A549 (cell line): Measurements from ENCODE around the gene SLC36A3. TPM values are rescaled to one million over a fixed set of nuclear protein-coding genes. Genes with fewer than 3 reads are reported as not detected.
A peak's percentile ranks its signal among the peaks of the same experiment; 100 is the strongest.

ENCODE experiments used
- ATAC-seq, 2 experiments: fragments of 200-7000 bp in 1 of 2; fragments of >200 bp in 1 of 2; cut with Nextera tagmentation in 1 of 2; cut with Tn5 transposase in 1 of 2; 3 replicates each; pipeline versions ENCODE4 v1.8.0 to v1.9.1; 2018 to 2020; ENCODE audit warnings: mild to moderate bottlenecking in 1 of 2, moderate library complexity in 1 of 2
- CTCF ChIA-PET: fragments of 300-600 bp; sonication (Branson Sonifier 250); formaldehyde crosslinking; extraction: SDS; loops from one replicate; lab custom pipeline; 2021; ENCODE audit warnings: antibody characterized with exemption, inconsistent platforms; lab: Yijun Ruan, JAX
- POLR2A ChIA-PET: fragments of 350-600 bp; formaldehyde crosslinking; extraction: SDS; loops from one replicate; lab custom pipeline; 2021; ENCODE audit warnings: antibody characterized with exemption, inconsistent platforms; lab: Yijun Ruan, JAX
- DNase-seq, 2 experiments: peaks; one replicate each; pipeline versions ENCODE4 v3.0.0 to v3.0.0-alpha.2; 2011 to 2016; ENCODE audit warnings: low read depth in 1 of 2, low spot score in 1 of 2
- FAIRE-seq: peaks from 2 replicates; lab custom pipeline; 2011; peaks lifted over from hg19 to GRCh38; lab: Jason Lieb, UNC
- H3K27ac ChIP-seq, 2 experiments: fragments of >200 bp; sonication (Bioruptor Twin); formaldehyde crosslinking; 3 replicates each; pipeline ENCODE4 v1.5.1; 2016 to 2017
- H3K4me1 ChIP-seq: fragments of >200 bp; sonication (Bioruptor Twin); formaldehyde crosslinking; 3 replicates; pipeline ENCODE4 v1.6.1; 2016
- H3K4me2 ChIP-seq: fragments of >200 bp; sonication (Bioruptor Twin); formaldehyde crosslinking; 3 replicates; pipeline ENCODE4 v1.6.1; 2016
- H3K4me3 ChIP-seq: fragments of >200 bp; sonication (Bioruptor Twin); formaldehyde crosslinking; 3 replicates; pipeline ENCODE4 v1.5.1; 2016
- H3K9me3 ChIP-seq: fragments of >200 bp; sonication (Bioruptor Twin); formaldehyde crosslinking; 3 replicates; pipeline ENCODE4 v1.6.1; 2016
- BHLHE40 ChIP-seq: IDR thresholded peaks from 2 replicates; pipeline ENCODE4 v1.6.1; 2012; ENCODE audit warnings: low read depth, low read length, inconsistent platforms
- CEBPB ChIP-seq, 2 experiments: fragments of >200 bp in 1 of 2; sonication (Bioruptor Twin) in 1 of 2; formaldehyde crosslinking in 1 of 2; IDR thresholded peaks; 2 replicates each; pipeline ENCODE4 v1.6.1; 2012 to 2016
- CHD4 ChIP-seq: fragments of 200-600 bp; sonication (generic); IDR thresholded peaks from 2 replicates; pipeline ENCODE4 v1.6.1; 2016; ENCODE audit warnings: antibody characterized with exemption, mild to moderate bottlenecking, borderline replicate concordance
- EHMT2 ChIP-seq: fragments of 200-600 bp; sonication (generic); IDR thresholded peaks from 2 replicates; pipeline ENCODE4 v1.6.1; 2016; ENCODE audit warnings: antibody characterized with exemption, low read depth, mild to moderate bottlenecking, moderate library complexity
- ESRRA ChIP-seq: fragments of 150-350 bp; IDR thresholded peaks from 2 replicates; pipeline ENCODE4 v1.6.1; 2014; ENCODE audit warnings: mild to moderate bottlenecking, low read length, borderline replicate concordance
- FOSL2 ChIP-seq, 2 experiments: fragments of 450-650 bp in 1 of 2; fragments of >200 bp in 1 of 2; sonication (Bioruptor Twin) in 1 of 2; formaldehyde crosslinking; IDR thresholded peaks; 2 replicates each; pipeline versions ENCODE4 v1.5.0 to v1.6.1; 2016 to 2020; ENCODE audit warnings: mild to moderate bottlenecking in 1 of 2, moderate library complexity in 1 of 2
- HOXB5 ChIP-seq: fragments of 250-450 bp; sonication (Bioruptor Pico); IDR thresholded peaks from 2 replicates; pipeline ENCODE4 v1.5.0; 2020; ENCODE audit warnings: mild to moderate bottlenecking, moderate library complexity
- JUNB ChIP-seq: fragments of >200 bp; sonication (Bioruptor Twin); formaldehyde crosslinking; IDR thresholded peaks from 2 replicates; pipeline ENCODE4 v1.6.1; 2016
- KDM1A ChIP-seq: fragments of 200-600 bp; sonication (generic); IDR thresholded peaks from 2 replicates; pipeline ENCODE4 v1.6.1; 2016; ENCODE audit warnings: low read depth, mild to moderate bottlenecking
- NPAS2 ChIP-seq: fragments of 250-450 bp; sonication (Bioruptor Pico); IDR thresholded peaks from 2 replicates; pipeline ENCODE4 v1.8.0; 2022; ENCODE audit warnings: mild to moderate bottlenecking, moderate library complexity, borderline replicate concordance
- NR3C1 ChIP-seq: fragments of >200 bp; sonication (Bioruptor Twin); formaldehyde crosslinking; IDR thresholded peaks from 3 replicates; pipeline ENCODE4 v1.6.1; 2017
- POLR2A ChIP-seq: IDR thresholded peaks from 2 replicates; pipeline ENCODE4 v1.6.1; 2012; ENCODE audit warnings: mild to moderate bottlenecking, low read length
- RAD21 ChIP-seq, 2 experiments: fragments of >200 bp in 1 of 2; sonication (Bioruptor Twin) in 1 of 2; formaldehyde crosslinking in 1 of 2; IDR thresholded peaks in 1 of 2; conservative IDR thresholded peaks in 1 of 2; 2 replicates in 1 of 2; 3 replicates in 1 of 2; pipeline ENCODE4 v1.6.1; 2012 to 2018; ENCODE audit warnings: inconsistent platforms in 1 of 2
- RFX5 ChIP-seq: fragments of 450-650 bp; IDR thresholded peaks from 2 replicates; pipeline ENCODE4 v1.7.1; 2014; ENCODE audit warnings: antibody characterized with exemption, mild to moderate bottlenecking, moderate library complexity
- SMC3 ChIP-seq: fragments of >200 bp; sonication (Bioruptor Twin); formaldehyde crosslinking; IDR thresholded peaks from 3 replicates; pipeline ENCODE4 v1.6.1; 2018; ENCODE audit warnings: inconsistent platforms
- TP53 ChIP-seq: fragments of 250-450 bp; sonication (Bioruptor Pico); IDR thresholded peaks from 2 replicates; pipeline ENCODE4 v1.5.0; 2021; ENCODE audit warnings: mild to moderate bottlenecking, moderate library complexity
- ZFP36 ChIP-seq: fragments of 450-650 bp; IDR thresholded peaks from 2 replicates; pipeline ENCODE4 v1.6.1; 2014; ENCODE audit warnings: borderline replicate concordance; ENCODE audit not compliant: partially characterized antibody
- WGBS: methylation state at CpG from one replicate; pipeline ENCODE4 v1.1.6; 2017; ENCODE audit errors: missing lambda C conversion rate; 5-methylcytosine and 5-hydroxymethylcytosine counted together
- polyA plus RNA-seq, 4 experiments: library from polyadenylated mRNA; depleted of rRNA in 3 of 4; stranded (reverse); fragments of >200 nt; fragmentation: RNase III in 1 of 4; extraction: RNeasy Plus Mini Kit Qiagen cat#74134 plus additional on column Dnase treatment in 1 of 4; gene quantifications; 2 replicates in 3 of 4; 3 replicates in 1 of 4; pipeline ENCODE4 v1.2.3, GENCODE V29; 2011 to 2017
- TF ChIP-seq, protein P1 (sequence below): fragments of >200 bp; sonication (Bioruptor Twin); formaldehyde crosslinking; IDR thresholded peaks from 3 replicates; pipeline ENCODE4 v1.5.1; 2016
- TF ChIP-seq, protein P2 (sequence below): fragments of 450-650 bp; IDR thresholded peaks from 2 replicates; pipeline ENCODE4 v1.6.1; 2014; ENCODE audit warnings: antibody characterized with exemption

SLC36A3 gene
- polyA plus RNA-seq, 2 of the 4 experiments (the other 2 are of a cell fraction), result not detected

DNA sequence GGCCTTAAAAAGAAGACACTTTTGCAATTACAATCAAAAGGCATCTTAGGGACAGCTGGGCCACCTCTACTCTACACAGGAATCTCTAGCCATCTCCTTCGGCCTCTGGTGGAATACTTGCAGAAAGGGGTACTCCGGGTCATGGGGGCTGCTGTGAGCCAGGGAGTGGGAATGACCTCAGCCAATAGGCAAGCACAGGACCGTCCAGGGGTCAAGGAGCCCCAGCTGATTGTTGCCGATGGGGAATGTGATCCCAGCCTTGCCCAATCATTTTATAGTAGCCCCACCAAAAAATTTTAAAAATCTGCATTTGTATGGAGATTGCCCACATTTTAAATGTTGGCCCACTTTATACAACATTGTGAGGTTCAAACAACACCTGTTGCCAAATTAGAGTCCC is 16.9 kb upstream of the SLC36A3 start:
- no peak for TF ChIP-seq JUNB
- ChIA-PET POLR2A (no interaction called here), CTCF (interaction anchor here (0.6 to 2.5 kb wide), 3 partner anchors 118 to 1195 kb away, joined by 3 to 11 read pairs (median 3); no protein-coding TSS in a partner anchor)
- no peak overlapping the region for H3K4me3 ChIP-seq
- H3K27ac ChIP-seq, result no peak overlapping the region
- WGBS, result 32% methylated on average over 4 of the region's 4 CpGs
- DNase-seq, result no peak
- H3K9me3 ChIP-seq, result no peaks in the 10 kb centered on the region
- no peak for FAIRE-seq
- H3K4me2 ChIP-seq, result no peak overlapping the region
- H3K4me1 ChIP-seq, result no peaks in the 10 kb centered on the region
- no peak for ATAC-seq

- WGBS, result 20% methylated on average over 2 of the region's 2 CpGs
- POLR2A ChIA-PET, result interaction anchor here (1.1 kb wide), 1 partner anchor 333 kb away, joined by 3 read pairs; no protein-coding TSS in a partner anchor
- H3K4me1 ChIP-seq, result no peaks in the 10 kb centered on the region
- FAIRE-seq (no peak), ATAC-seq (peak; percentile 78 to 79), DNase-seq (peak in 1 of 2 experiments; percentile 31)
- H3K4me3 ChIP-seq, result no peak overlapping the region
- TF ChIP-seq JUNB (no peak), KDM1A (no peak), RAD21 (conservative IDR thresholded peaks at IDR 0.05 in 1 of 2, IDR thresholded peaks at IDR 0.05 in 1 of 2) (peak in 1 of 2 experiments; percentile 23; a peak in 1 of 5 replicates), NR3C1 (no peak), BHLHE40 (no peak), HOXB5 (CRISPR knock-in tag) (no peak)
- TF ChIP-seq, protein P1, sequence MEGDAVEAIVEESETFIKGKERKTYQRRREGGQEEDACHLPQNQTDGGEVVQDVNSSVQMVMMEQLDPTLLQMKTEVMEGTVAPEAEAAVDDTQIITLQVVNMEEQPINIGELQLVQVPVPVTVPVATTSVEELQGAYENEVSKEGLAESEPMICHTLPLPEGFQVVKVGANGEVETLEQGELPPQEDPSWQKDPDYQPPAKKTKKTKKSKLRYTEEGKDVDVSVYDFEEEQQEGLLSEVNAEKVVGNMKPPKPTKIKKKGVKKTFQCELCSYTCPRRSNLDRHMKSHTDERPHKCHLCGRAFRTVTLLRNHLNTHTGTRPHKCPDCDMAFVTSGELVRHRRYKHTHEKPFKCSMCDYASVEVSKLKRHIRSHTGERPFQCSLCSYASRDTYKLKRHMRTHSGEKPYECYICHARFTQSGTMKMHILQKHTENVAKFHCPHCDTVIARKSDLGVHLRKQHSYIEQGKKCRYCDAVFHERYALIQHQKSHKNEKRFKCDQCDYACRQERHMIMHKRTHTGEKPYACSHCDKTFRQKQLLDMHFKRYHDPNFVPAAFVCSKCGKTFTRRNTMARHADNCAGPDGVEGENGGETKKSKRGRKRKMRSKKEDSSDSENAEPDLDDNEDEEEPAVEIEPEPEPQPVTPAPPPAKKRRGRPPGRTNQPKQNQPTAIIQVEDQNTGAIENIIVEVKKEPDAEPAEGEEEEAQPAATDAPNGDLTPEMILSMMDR, result 0 out of 3 replicates have a peak, but pooled peaks have one; percentile 5
- TF ChIP-seq, protein P2, sequence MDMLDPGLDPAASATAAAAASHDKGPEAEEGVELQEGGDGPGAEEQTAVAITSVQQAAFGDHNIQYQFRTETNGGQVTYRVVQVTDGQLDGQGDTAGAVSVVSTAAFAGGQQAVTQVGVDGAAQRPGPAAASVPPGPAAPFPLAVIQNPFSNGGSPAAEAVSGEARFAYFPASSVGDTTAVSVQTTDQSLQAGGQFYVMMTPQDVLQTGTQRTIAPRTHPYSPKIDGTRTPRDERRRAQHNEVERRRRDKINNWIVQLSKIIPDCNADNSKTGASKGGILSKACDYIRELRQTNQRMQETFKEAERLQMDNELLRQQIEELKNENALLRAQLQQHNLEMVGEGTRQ, result no peak
- no peak overlapping the region for H3K4me2 ChIP-seq
- CTCF ChIA-PET, result interaction anchor here (0.7 to 2.5 kb wide), 2 partner anchors 193 to 333 kb away, joined by 4 to 11 read pairs; no protein-coding TSS in a partner anchor
- H3K9me3 ChIP-seq, result no peaks in the 10 kb centered on the region
- no peak overlapping the region for H3K27ac ChIP-seq
Observed at GRCh38 chr5:151318850-151319732, 15.5 kb upstream of the SLC36A3 start.

GRCh38 chr5:151317871-151318270 is 14.3 kb upstream of the SLC36A3 start:
- FAIRE-seq, result no peak
- TF ChIP-seq RFX5, result no peak
- TF ChIP-seq NPAS2 (CRISPR knock-in tag), result no peak

DNA sequence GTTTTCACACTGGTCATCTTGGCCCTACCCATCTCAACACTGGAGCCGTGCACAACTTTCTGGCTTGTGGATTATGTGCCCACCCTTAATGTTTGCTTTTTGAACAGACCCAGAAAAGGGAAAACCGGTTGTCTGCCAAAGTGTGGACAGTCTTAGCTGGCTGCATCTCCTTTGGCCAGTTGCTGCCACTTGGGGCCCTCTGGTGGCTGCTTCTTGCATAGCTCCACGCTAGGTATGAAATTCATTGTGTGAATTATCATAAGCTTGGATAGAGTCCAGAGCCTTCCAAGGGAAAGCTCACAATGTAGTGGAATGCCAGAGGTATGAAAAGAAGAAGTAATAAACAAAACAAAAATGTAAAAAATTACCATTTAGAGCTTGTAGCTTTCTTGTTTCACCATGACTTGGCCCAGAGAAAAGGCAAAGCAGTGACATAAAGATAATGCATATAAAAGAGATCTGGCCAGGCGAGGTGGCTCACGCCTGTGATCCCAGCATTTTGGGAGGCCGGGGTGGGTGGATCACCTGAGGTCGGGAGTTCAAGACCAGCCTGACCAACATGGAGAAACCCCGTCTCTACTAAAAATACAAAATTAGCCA is 12.5 kb upstream of the SLC36A3 start:
- POLR2A ChIA-PET, result interaction anchor here (0.5 to 0.6 kb wide), 2 partner anchors 64 to 424 kb away, joined by 3 to 4 read pairs; partner anchors contain the start of gene GM2A
- H3K4me3 ChIP-seq, result no peak overlapping the region
- no peaks in the 10 kb centered on the region for H3K4me1 ChIP-seq
- no peak overlapping the region for H3K27ac ChIP-seq
- ATAC-seq (peak; percentile 82 to 95), DNase-seq (peak; percentile 62 to 77), FAIRE-seq (no peak)
- CTCF ChIA-PET, result interaction anchor here (0.6 to 2.2 kb wide), 14 partner anchors 11 to 341 kb away, joined by 3 to 9 read pairs (median 4); partner anchors contain the start of genes CCDC69 and GM2A
- WGBS, result 36% methylated on average over 8 of the region's 8 CpGs
- no peak overlapping the region for H3K4me2 ChIP-seq
- peaks cover 4% of the 10 kb centered on the region; the same call in 2 of the 3 replicates for H3K9me3 ChIP-seq
- TF ChIP-seq SMC3 (peak; percentile 67), TP53 (CRISPR knock-in tag) (no peak), CEBPB (IDR thresholded peaks at IDR 0.05) (no peak), CHD4 (no peak), RFX5 (no peak), ESRRA (no peak), ZFP36 (no peak), FOSL2 (IDR thresholded peaks at IDR 0.05) (no peak), FOSL2 (CRISPR knock-in tag; IDR thresholded peaks at IDR 0.05) (no peak), KDM1A (no peak), RAD21 (conservative IDR thresholded peaks at IDR 0.05 in 1 of 2, IDR thresholded peaks at IDR 0.05 in 1 of 2) (peak; percentile 61 to 76), EHMT2 (no peak), JUNB (no peak), POLR2A (no peak)
- TF ChIP-seq, protein P1, result peak; percentile 64

More at GRCh38 chr5:151317871-151318270, 14.3 kb upstream of the SLC36A3 start:
- H3K27ac ChIP-seq, result no peak overlapping the region
- H3K4me1 ChIP-seq, result no peaks in the 10 kb centered on the region
- no peak for DNase-seq
- CTCF ChIA-PET, result interaction anchor here (0.6 to 2.5 kb wide), 3 partner anchors 334 to 860 kb away, joined by 4 to 11 read pairs (median 5); no protein-coding TSS in a partner anchor
- WGBS, result 45% methylated on average over 2 of the region's 2 CpGs
- POLR2A ChIA-PET, result no interaction called here
- no peak overlapping the region for H3K4me3 ChIP-seq
- no peak for ATAC-seq
- no peaks in the 10 kb centered on the region for H3K9me3 ChIP-seq
- no peak overlapping the region for H3K4me2 ChIP-seq
